ENCODE results near the gene TSR2. TPM values are rescaled to one million over a fixed set of nuclear protein-coding genes. Genes with fewer than 3 reads are reported as not detected.

The TSR2 gene
- total and polyA plus RNA-seq, 10 of the 15 experiments (the other 5 are each of a cell fraction or from before 2014, with no cell fraction given): 8.5 to 73.2 (median 30.8) TPM

DNA sequence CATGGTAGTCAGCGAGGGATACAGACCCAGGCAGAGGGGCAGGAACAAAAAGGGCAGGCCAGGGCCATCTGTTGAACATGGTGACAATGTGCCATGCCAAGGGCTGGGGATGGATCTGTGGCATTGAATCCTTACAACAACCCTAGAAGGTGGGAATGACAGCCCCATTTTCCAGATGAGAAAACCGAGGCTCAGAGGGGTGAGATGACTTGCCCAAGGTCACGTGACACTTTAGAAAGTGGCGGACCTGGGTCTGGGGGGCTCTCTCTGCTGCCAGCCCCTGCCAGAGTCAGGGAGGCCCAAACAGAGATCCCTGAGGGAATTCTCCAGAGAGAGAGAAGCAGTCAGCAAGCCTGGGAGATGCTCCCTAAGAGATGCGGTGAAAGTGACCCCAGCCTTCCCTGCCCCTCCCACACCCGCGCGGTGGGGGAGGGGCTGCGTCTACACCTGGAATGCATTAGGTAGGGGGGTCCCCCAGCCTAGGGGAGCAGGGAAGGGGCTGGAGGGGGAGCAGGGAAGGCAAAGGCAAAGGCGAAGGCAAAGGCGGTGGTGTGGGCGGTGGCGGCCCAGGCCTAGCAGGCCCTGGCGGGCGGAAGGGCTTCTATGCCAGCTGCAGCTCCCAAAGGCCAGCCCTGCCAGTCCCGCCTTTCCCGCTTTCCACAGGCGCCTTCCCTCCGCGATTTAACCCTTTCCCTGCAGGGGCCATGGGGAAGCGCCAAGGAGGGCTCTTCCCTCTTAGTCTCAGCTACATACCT is 42.8 kb downstream of the TSR2 start:
- TF ChIP-seq FOXM1 (IDR thresholded peaks at IDR 0.05; ENCODE audit: low read depth, low read length): no peak
- Histone ChIP-seq H3K27me3 (replicated peaks in 1 of 2; ENCODE audit: control insufficient read depth in 2 of 2, insufficient read depth in 2 of 2, low read length in 1 of 2) (no peaks in the 10 kb centered on the region), H4K20me1 (ENCODE audit: control insufficient read depth, insufficient read depth) (no peaks in the 10 kb centered on the region), H3K4me2 (ENCODE audit: control insufficient read depth, insufficient read depth) (no peak overlapping the region), H2AFZ (ENCODE audit: control insufficient read depth, low read depth, low read length) (no peak overlapping the region), H3K9ac (ENCODE audit: control insufficient read depth, insufficient read depth, low read length) (no peak overlapping the region), H3K27ac (ENCODE audit: control insufficient read depth, insufficient read depth) (no peak overlapping the region), H3K4me1 (ENCODE audit: control insufficient read depth, insufficient read depth, low read length) (no peaks in the 10 kb centered on the region), H3K79me2 (ENCODE audit: control insufficient read depth, insufficient read depth, low read length) (no peaks in the 10 kb centered on the region), H3K9me3 (replicated peaks; ENCODE audit: control insufficient read depth, insufficient read depth, low read length) (no peaks in the 10 kb centered on the region), H3K36me3 (ENCODE audit: control insufficient read depth in 2 of 2, insufficient read depth in 2 of 2, low read length in 1 of 2) (no peaks in the 10 kb centered on the region), H3K4me3 (no peak overlapping the region)
- BruUV-seq (replicated peaks): no TSS peak
- ChIA-PET RAD21 (ENCODE audit: unreplicated experiment) (no interaction called here), CTCF (no interaction called here), SMC1A (ENCODE audit: uncharacterized antibody, unreplicated experiment) (no interaction called here), POLR2A (no interaction called here)
- FAIRE-seq (no peak), DNase-seq (ENCODE audit: low read depth, low spot score) (no peak), ATAC-seq (no peak)
- intact Hi-C loops (cut with micrococcal nuclease; ENCODE audit: unreplicated experiment): no loop called here
- 55% methylated on average over 21 of the region's 21 CpGs for WGBS (ENCODE audit: insufficient coverage, insufficient replicate concordance, low lambda C conversion rate, missing lambda C conversion rate)
- in situ Hi-C loops (cut with MboI): no loop called here

DNA sequence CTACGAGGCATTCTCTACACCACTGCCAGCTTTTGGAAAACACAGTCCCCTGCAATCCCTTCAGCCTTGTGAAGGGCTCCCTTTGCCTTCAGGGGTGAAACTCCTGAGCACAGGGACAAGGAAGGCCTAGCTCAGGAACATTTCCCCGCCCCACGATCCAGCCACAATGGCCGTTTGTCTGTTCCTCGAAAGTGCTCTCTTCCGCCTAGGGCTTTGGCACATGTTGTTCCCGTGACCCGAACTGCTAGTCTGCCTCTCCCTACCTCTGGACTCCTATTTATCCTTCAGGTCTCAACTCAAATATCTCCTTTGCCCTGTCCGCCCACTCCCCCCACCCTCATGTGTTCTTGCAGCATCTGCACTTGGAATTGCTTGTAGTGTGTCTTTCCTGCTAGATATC is 43.7 kb downstream of the TSR2 start:
- TF ChIP-seq CBFB (IDR thresholded peaks at IDR 0.05; ENCODE audit: low read depth) (no peak), ETV6 (conservative IDR thresholded peaks at IDR 0.05 in 1 of 2, IDR thresholded peaks at IDR 0.05 in 1 of 2; ENCODE audit: borderline replicate concordance in 1 of 2, low read depth in 1 of 2) (no peak), CBX5 (IDR thresholded peaks at IDR 0.05; ENCODE audit: low read depth) (no peak), GATAD2B (conservative IDR thresholded peaks at IDR 0.05; ENCODE audit: low read depth) (no peak), CHD4 (IDR thresholded peaks at IDR 0.05) (no peak), SMAD5 (IDR thresholded peaks at IDR 0.05; ENCODE audit: low read depth) (no peak)
- TF ChIP-seq, protein P1, sequence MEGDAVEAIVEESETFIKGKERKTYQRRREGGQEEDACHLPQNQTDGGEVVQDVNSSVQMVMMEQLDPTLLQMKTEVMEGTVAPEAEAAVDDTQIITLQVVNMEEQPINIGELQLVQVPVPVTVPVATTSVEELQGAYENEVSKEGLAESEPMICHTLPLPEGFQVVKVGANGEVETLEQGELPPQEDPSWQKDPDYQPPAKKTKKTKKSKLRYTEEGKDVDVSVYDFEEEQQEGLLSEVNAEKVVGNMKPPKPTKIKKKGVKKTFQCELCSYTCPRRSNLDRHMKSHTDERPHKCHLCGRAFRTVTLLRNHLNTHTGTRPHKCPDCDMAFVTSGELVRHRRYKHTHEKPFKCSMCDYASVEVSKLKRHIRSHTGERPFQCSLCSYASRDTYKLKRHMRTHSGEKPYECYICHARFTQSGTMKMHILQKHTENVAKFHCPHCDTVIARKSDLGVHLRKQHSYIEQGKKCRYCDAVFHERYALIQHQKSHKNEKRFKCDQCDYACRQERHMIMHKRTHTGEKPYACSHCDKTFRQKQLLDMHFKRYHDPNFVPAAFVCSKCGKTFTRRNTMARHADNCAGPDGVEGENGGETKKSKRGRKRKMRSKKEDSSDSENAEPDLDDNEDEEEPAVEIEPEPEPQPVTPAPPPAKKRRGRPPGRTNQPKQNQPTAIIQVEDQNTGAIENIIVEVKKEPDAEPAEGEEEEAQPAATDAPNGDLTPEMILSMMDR (IDR thresholded peaks at IDR 0.05 in 2 of 3, conservative IDR thresholded peaks at IDR 0.05 in 1 of 3; ENCODE audit: control insufficient read depth in 2 of 3, extremely low read depth in 1 of 3, insufficient read depth in 1 of 3, low read depth in 3 of 3, low read length in 3 of 3): no peak
- ChIA-PET POLR2A (no interaction called here), RAD21 (ENCODE audit: unreplicated experiment) (no interaction called here), CTCF (no interaction called here), SMC1A (ENCODE audit: uncharacterized antibody, unreplicated experiment) (no interaction called here)
- H2AFZ ChIP-seq (ENCODE audit: control insufficient read depth, low read depth, low read length): no peak overlapping the region
- ATAC-seq: no peak
- no peaks in the 10 kb centered on the region for H3K27me3 ChIP-seq (replicated peaks in 1 of 2; ENCODE audit: control insufficient read depth in 2 of 2, insufficient read depth in 2 of 2, low read length in 1 of 2)
- no peak overlapping the region for H3K27ac ChIP-seq (ENCODE audit: control insufficient read depth, insufficient read depth)
- H3K9ac ChIP-seq (ENCODE audit: control insufficient read depth, insufficient read depth, low read length): no peak overlapping the region
- WGBS (ENCODE audit: insufficient coverage, insufficient replicate concordance, low lambda C conversion rate, missing lambda C conversion rate): 57% methylated on average over 9 of the region's 9 CpGs
- H3K4me3 ChIP-seq: no peak overlapping the region
- H3K36me3 ChIP-seq (ENCODE audit: control insufficient read depth in 2 of 2, insufficient read depth in 2 of 2, low read length in 1 of 2): no peaks in the 10 kb centered on the region
- no peak for DNase-seq (ENCODE audit: low read depth, low spot score)
- no peak for FAIRE-seq
- H3K9me3 ChIP-seq (replicated peaks; ENCODE audit: control insufficient read depth, insufficient read depth, low read length): no peaks in the 10 kb centered on the region
- H4K20me1 ChIP-seq (ENCODE audit: control insufficient read depth, insufficient read depth): no peaks in the 10 kb centered on the region
- BruUV-seq (replicated peaks): no TSS peak
- in situ Hi-C loops (cut with MboI) (no loop called here), intact Hi-C loops (cut with micrococcal nuclease; ENCODE audit: unreplicated experiment) (no loop called here)
- no peak overlapping the region for H3K4me2 ChIP-seq (ENCODE audit: control insufficient read depth, insufficient read depth)
- no peaks in the 10 kb centered on the region for H3K79me2 ChIP-seq (ENCODE audit: control insufficient read depth, insufficient read depth, low read length)
- no peaks in the 10 kb centered on the region for H3K4me1 ChIP-seq (ENCODE audit: control insufficient read depth, insufficient read depth, low read length)
